Bronchus fibroblast of lung (primary cell): ENCODE results near the gene IGFBP6. TPM values are rescaled to one million over a fixed set of nuclear protein-coding genes. Genes with fewer than 3 reads are reported as not detected.

Experiments used
- total RNA-seq: library from RNA; depleted of rRNA; stranded (reverse); fragments of >200 nt; gene quantifications from 2 replicates; pipeline ENCODE4 v1.2.3, GENCODE V29; 2015

The IGFBP6 gene, protein sequence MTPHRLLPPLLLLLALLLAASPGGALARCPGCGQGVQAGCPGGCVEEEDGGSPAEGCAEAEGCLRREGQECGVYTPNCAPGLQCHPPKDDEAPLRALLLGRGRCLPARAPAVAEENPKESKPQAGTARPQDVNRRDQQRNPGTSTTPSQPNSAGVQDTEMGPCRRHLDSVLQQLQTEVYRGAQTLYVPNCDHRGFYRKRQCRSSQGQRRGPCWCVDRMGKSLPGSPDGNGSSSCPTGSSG
- total RNA-seq, result 632 and 635 TPM in 2 replicates

DNA sequence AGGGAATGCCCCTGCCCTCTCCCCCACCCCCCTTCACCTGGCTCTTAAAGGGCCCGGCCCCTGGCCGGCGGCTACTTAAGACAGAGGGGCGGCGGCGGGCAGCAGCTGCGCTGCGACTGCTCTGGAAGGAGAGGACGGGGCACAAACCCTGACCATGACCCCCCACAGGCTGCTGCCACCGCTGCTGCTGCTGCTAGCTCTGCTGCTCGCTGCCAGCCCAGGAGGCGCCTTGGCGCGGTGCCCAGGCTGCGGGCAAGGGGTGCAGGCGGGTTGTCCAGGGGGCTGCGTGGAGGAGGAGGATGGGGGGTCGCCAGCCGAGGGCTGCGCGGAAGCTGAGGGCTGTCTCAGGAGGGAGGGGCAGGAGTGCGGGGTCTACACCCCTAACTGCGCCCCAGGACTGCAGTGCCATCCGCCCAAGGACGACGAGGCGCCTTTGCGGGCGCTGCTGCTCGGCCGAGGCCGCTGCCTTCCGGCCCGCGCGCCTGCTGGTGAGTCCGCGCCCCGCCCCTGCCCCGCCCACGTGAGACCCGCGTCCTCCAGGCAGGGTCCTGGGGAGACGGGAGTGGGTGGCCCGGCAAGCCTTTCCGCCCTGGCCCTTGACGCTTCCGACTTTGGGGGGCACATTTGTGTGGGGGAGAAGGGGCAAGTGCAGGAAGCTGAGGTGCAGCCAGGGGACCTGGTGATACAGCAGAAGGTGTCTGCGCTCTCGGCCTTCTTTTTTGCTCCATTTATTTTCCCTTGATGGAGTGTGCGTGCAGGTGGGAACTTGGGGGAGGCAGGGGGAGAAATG lies at the start of gene IGFBP6:
IGFBP6 (plus strand) TSS at position 104 of the 790 bp plus-strand sequence; CDS start at position 155, 51 bp downstream.

DNA sequence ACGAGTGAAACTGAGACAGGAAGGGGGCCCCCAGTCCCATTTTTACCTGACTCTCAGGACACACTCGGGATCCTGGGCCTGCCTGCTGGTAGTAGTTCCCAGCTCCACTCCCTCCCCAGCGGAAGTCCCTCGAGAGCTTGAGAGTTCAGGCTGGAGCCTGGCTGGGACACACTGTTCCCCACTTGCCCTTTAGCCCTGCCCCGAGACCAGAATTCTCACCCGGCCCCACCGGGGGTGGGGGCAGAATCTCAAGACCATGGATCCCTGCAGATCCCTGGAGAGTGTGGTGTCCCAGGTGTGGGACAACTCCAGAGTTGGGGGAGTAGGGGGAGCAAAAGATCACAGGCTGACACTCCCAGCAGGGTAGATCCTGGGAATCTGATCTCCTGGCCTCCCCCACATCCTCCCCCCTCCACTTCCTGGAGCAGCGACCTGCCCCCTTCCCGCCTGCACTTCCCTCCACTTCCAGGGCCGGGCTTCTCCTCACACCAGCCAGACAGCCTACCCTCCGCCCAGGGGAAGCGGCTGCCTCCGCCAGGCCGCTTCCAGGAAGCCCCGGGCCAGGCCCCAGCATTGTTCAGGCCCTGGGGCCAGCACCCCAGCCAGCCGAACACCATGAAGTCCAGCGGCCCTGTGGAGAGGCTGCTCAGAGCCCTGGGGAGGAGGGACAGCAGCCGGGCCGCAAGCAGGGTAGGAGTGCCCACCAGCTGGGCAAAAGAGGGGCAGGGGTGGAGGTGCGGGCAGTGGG lies 47.7 kb upstream of the IGFBP6 start, which contains the start of gene TNS2:
TNS2 (plus strand) TSS at position 495 of the 748 bp plus-strand sequence; CDS start at position 616, 121 bp downstream.

DNA sequence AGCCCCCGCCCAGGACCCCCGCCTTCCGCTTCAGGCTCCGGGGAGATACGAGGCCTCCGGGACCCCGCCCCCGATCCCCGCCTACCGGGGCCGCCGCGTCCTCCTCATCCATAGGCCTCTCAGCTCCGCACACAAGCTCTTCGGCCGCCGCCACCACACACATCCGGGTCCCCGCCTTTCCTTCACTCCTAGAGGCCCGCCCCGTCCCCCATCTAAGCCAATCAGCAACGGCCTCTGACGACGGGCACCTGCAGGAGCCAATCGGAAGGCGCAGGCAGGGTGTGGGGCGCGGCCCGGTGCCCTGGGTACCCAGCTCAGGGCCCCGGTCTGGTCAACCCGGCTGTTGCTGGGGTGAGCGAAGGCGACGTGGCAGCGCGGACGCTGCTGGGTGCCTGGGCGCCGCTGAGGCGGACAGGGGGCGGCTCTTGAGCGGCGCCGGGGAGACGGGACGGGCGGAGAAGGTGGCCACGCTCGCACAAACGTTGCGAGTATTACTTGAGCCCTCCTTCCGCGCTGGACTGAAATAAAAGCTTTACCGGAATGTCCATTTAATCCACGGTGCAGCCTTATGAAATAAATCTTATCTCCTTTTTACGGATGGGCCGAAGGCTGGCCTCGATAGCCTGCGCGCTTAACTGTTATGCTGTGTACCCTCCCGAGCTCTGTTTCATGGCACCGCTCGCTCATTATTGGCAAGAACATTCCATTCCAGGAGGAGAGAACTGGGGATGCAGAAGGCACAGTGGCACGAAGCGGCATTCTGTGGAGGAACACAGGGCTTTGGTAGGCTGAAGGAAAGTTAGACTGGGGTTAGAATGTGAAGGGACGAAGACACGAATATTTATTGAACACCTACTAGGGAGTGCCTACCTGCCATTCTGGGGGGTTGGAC lies 18.0 kb upstream of the IGFBP6 start, which contains the start of gene SPRYD3:
SPRYD3 (minus strand) TSS at position 165 of the 892 bp plus-strand sequence; CDS start at position 108, 57 bp downstream.

DNA sequence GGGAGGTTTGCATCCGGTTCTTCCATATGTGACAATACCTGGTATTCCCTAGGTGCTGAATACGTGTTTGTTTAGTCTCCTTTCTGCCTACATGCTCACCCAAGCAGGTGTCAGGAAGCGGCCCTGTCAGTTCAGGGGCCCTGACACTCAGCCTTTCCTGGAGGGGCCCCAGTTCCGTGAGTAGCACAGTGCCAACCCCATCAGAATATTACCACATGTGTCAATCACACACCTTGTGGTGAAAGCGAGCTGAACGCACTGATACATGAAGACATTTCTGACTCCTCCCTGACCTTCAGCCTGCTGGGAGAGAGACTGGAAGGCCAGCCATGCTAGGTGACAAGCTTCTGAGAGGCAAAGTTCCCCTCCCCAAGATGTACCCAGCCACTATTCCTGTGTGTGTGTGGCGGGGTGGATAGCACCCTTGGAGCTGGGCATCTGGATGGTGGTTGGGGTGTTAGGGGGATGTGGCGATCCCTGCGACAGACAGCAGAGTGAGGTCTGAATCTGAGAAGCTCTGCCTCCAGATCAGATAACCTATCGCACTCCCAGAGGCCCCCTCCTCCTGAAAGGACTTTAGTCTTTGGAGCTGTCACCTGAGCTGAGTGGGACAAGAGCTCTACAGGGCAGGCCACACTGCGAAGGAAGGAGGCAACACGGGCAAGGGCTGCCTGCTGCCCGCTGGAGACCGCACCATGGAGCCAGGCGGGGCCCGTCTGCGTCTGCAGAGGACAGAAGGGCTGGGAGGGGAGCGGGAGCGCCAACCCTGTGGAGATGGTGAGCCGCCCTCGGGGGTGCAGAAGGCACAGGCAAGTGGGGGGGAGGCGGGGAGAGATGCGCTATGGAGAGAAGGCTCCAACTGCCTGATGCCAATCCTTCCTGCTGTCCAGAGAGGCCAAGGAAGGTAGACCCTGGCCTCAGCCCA lies 5.7 kb downstream of the IGFBP6 start, which contains the start of gene SOAT2:
SOAT2 (plus strand) TSS at position 604 of the 925 bp plus-strand sequence; CDS start at position 696, 92 bp downstream.

Other genes with a start within 250 kb of the IGFBP6 start
- gene KRT78, start 248.7 kb upstream of the IGFBP6 start, total RNA-seq, result not detected in 2 replicates
- 27.1 TPM in 2 replicates for gene KRT8, start 192.6 kb upstream of the IGFBP6 start, total RNA-seq
- 135 and 154 TPM in 2 replicates for gene KRT18, start 148.5 kb upstream of the IGFBP6 start, total RNA-seq
- gene EIF4B, start 91.2 kb upstream of the IGFBP6 start, total RNA-seq, result 380 and 439 TPM in 2 replicates
- gene TNS2, start 47.6 kb upstream of the IGFBP6 start, total RNA-seq, result 68.3 and 74.5 TPM in 2 replicates
- gene SPRYD3, start 18.3 kb upstream of the IGFBP6 start, total RNA-seq, result 24.7 and 27.1 TPM in 2 replicates
- gene SOAT2, start 5.8 kb downstream of the IGFBP6 start, total RNA-seq, result under 0.01 TPM in 1 of 2 replicates, not detected in the other
- 5.2 and 5.9 TPM in 2 replicates for gene ZNF740, start 83.1 kb downstream of the IGFBP6 start, total RNA-seq
- 4.2 and 5.4 TPM in 2 replicates for gene CSAD, start 83.3 kb downstream of the IGFBP6 start, total RNA-seq
- gene ITGB7, start 109.6 kb downstream of the IGFBP6 start, total RNA-seq, result under 0.01 TPM in 2 replicates
- 27.4 and 32.1 TPM in 2 replicates for gene RARG, start 134.5 kb downstream of the IGFBP6 start, total RNA-seq
- 12.4 and 13.2 TPM in 2 replicates for gene ESPL1, start 170.6 kb downstream of the IGFBP6 start, total RNA-seq
- gene PFDN5, start 197.9 kb downstream of the IGFBP6 start, total RNA-seq, result 364 and 411 TPM in 2 replicates
- gene MYG1, start 202.0 kb downstream of the IGFBP6 start, total RNA-seq, result 73.4 and 73.5 TPM in 2 replicates
- 95.6 and 105 TPM in 2 replicates for gene AAAS, start 223.9 kb downstream of the IGFBP6 start, total RNA-seq
- gene SP7, start 238.7 kb downstream of the IGFBP6 start, total RNA-seq, result not detected in 2 replicates